HG03354 (cell line): Measurements from ENCODE around the gene GJC2.
"Not testable (repeated sequence)": the region's sequence is repeated elsewhere in the genome, so short reads cannot be mapped to it uniquely, and the experiment has no call there.

Experiments
- ATAC-seq: cut with Tn5 transposase; IDR thresholded peaks from one replicate; pipeline ENCODE4 v1.9.1; 2021; ENCODE audit warnings: mild to moderate bottlenecking; ENCODE audit not compliant: unreplicated experiment, poor library complexity, severe bottlenecking

GJC2 gene

DNA sequence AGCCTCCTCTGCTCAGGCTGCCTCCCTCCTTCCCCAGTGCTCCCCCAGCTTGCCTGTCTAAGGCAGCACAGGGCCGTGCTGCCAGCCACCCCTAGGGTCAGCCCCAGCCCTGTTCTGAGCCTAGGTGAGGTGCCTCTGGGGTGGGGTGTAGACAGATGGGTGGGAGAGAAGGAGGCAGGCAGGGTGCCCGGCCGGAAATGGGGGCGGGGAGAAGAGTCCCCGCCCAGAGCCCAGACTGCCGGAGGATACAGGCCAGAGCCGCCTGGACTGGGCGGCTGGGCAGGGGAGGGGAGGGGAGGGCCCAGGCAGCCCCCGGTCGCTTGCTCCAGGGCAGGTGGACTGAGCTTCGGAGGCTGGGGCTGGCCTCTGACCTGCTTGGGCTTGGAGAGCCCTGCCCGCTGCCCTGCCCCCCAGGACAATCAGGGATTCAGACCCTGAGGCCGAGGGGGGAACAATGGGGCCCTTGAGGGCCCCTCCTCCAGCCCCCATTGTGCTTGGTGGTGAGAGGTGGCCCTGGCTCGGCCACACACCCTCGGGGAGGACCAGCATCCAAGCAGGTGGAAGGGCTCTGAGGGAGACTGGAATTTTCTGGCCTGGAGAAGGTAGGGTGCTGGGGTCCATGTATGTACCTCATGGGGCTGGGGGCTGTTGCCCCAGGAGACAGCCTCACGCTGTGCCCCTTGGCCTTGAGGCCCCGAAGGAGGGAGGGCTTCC, at the start of gene GJC2:
TSS of gene GJC2 (plus strand) at position 525 of the 714 bp plus-strand sequence. CDS start 7,829 bp downstream, outside the sequence.
- no peak for ATAC-seq

DNA sequence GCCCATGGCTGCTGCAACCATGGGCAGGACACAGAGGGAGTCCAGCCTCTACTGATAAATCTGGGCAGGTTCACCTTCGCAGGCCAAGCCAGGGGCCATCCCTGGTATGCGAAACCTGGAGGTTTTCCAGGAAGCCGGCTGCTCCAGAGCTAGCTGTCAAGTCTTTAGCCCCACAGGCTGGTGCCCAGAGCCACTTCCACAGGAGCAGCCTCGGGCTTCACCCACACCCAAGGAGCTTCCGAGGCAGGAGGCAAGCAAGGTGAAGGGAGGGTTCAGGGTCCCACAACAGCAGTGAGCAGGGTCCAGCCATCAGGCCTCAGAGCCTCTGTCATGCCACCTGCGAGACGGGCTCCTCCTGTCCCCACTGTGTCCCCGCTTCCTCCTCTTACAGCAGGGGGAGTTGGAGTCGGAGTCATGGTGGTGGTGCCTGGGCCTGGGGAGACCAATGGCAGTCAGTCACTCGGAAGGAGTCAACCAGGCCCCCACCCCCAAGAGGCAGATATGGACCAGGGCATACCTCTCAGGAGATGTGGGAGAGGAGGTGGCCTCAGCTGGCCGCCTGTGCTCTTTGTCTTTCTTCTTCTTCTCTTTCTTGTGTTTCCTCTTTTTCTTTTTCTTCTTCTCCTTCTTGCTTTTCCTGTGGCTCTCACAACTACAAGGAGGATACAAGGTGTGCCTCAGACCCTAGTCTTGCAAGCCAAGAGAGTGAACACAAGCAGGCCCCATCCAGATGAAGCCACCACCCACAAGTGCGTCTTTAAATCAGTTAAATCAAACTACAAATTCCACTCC, 48.7 kb upstream of the GJC2 start:
- ATAC-seq, result no peak

DNA sequence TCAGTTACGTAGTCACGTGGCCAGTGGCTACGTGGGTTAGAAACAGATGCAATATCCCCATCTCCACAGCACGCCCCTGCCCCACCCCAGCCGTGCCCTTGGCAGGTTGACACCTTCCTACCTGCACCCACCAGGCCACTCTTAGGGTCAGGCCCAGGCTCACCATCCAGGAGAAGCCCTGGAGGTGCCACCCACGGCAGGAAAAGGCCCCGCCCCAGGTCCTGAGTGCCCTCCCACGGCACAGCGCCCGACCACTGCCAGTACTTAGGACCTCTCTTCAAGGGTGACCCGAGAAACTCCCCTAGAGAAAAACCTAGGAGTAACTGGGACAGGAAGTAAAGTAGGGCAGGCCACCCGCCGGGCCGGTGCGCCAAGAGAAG, 48.1 kb upstream of the GJC2 start:
- ATAC-seq, result no peak

DNA sequence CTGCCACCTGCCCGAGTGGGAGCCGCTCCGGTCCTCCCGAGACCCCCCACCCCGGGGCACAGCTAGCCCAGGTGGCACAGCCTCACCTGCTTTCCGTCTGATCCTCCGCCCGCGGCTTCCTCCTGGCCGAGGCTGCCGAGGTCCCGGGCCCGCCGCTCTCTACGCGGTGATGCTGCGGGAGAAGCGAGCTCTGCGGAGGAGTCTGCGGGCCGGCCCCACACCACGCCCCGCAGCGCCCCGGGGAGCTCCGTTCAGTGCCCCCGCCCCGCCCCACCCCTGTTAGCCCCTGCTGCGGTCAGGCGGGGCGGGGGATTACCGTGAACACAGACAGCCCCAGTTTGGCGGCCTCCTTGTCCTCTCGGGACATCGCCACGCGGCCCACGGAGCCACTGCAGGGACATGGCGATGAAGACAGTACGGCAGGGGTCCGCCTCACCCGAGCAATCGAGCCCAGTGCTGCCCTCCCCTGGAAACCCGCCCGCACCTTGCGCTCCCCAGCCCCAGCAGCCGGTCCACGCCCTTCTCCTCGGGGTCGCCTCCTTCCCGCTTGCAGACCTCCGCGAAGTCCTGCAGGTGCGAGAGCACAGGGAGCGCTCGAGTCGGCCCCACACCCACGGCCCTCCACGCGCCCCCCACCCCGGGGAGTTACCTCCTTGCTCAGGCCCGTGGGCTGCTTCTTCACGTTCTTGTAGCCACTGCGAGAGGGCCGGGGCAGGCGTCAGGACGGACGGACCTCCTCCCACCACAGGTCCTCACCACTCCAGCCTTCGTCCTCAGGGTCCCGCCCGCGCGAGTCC, 47.5 kb upstream of the GJC2 start:
- ATAC-seq, result peak; percentile 25

DNA sequence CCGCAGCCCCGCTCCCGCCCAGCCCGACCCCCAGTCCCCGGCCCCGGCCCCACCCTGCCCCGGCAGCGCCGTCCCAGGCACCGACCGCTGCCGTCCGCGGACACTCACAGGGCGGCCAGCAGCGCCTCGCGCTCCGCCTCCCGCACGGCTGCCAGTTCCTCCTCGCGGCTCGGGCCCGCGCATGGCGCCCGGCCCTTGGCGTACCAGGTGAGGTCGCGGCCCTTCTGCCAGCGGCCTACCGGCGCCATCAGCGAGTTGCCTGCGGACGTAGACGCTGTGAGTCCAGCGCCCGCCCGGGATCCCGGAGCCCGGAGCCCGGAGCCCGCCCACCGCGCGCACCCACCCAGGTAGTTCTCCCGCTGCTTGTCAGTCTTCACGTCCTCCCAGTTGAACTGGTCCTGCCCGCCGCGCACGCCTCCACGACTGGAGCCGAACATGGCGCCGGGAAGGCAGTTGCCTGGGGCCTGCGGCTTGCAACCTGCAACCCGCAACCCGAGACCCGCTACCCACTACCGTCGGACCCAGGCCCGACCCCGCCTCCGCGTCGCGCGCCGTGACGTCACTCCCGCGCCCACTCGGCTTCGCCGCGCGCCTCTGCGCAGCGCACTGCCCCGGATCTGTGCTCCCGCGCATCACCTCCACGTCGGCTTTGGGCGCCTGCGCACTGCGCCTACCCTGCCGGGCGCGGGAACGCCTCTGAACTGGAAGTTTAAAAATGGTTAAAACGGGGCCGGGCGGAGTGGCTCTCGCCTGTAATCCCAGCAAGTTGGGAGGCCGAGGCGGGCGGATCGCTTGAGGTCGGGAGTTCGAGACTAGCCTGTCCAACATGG, 46.7 kb upstream of the GJC2 start, which contains the start of gene C1orf35:
TSS of gene C1orf35 (minus strand) at position 535 of the 830 bp plus-strand sequence. CDS start at position 437, 98 bp downstream.
- ATAC-seq, result peak; percentile 77

DNA sequence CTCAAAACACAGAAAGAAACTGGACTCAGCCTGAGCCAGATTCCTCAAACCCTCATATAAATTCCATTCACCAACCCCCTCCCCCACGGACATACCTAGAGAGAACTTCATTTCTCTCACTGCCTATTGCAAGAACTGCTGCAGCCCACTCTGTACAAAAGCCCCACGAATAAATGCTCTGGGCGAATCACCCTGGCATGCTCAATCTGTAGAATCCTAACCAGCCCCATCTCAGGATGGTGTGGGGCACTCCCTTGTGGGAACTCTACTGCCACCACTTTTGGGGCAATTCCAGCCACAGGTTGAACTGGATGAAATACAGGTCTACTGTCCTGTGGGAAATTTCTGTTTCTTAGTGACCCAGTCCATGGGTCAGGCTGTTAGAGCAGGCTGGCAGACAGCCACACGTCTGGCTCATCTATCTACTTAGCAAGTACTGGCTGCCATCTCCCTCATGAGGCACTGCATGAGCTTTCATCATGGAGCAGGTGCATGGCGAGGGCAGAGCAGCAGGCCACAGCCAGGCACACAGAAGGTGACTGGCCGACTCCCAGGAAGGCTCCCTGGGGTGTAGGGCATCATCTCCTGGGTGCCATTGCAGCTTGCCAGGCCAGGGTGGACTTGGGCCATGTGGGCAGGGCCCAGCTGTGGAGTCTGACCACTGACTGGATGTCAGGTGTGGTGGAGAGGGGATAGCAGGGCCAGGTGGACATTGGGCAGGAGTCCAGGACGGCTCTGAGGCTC, 45.0 kb upstream of the GJC2 start:
- no peak for ATAC-seq

DNA sequence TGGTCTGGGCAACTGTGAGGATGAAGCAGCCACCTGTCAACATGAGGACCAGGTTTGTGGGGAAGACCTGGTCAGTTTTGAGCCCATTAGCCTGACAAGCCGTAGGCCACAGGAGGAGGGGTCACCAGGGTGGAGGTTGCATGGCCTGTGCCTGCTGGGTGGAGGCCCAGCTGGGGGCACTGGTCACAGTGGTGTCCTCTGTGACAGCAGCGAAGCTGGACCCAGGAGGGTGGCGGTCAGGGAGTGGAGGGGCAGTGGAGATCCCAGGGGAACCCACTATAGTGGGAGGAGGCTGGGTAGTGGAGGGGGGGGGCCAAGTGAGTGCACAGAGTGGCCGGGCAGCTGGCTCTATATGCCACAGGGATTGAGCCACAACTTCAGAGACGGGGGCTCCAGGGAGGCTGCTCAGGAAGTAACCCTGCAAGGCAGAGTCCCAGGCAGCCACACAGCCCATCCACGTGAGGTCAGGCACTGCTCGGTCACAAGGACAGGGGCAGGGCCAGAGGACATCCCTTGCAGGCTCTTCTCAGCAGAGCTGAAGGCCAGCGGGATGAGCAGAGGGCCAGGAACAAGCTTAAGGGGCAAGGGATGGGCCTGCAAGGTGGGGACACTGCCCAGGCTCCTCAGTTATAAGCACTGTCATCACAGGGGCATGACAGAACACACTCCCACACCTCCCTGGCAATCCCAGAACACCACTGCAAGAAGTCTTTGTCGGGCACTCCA, 44.3 kb upstream of the GJC2 start:
- ATAC-seq, result no peak

DNA sequence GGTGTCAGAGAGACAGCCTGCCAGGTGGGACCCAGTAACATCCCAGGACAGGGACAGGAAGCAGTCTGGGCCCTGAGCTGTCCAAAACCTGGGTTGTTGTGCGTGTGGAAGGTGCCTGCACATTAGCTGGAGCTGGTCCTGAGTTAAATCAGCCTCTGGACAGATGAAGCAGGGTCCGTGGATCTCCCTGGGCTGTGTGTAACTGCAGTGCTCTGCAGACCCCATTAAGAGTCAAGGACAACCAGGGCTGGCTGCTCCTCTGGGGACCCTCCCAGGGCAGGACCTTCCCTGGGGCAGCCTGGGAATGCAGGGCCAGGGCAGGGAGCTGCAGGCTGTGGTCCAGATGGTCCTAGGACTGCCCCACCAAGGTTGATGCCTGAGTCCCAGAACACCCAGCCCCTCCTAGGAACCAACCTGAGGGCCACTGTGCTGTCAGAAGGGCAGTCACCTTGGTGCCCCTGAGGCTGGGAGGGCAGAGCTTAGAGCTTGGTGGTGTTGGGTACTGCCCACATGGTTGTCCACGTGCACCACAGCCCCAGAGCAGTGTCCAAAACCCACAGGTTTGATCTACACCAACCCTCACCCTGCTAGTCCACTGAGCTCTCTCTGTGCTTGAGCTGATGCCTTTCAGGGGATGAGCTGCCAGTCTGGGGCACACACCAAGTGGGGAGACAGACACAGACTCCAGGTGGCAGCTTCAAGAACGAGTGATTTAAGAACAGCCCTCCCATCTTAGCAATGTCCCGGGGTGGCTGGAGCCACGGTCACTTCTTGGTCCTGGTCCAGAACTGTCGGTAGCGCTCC, 43.5 kb upstream of the GJC2 start:
- no peak for ATAC-seq

DNA sequence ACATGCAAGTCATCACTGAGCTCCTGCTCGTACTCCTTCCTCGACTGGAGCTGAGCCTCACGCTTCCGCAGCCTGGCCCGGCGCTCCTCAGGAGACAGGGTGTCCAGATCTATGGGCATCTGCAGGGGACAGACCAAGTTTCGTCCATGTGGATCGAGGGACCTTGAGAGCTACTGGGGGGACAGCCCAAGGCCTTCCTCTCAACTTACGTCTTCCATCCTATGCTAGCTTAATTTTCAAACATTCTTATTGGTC, 43.0 kb upstream of the GJC2 start:
- ATAC-seq, result no peak

DNA sequence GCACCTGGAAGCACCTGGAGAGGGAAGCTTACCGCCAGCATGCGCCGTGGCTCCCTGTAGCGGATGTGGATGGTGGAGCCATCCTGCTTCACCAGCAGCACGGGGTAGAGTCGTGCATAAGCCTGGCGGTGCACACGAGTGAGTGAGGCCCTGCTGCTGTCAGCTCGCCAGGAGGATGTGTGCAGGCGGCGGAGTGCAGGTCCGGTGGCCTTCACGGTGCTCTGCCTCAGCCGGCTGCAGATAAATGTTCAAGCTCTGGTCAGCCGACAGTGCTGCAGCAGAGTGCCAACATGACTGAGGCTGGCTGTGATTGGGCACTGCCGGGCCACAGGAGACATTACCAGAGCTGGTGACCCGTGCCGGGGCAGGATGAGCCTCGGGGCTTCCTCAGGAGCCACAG, 42.1 kb upstream of the GJC2 start:
- ATAC-seq, result no peak

DNA sequence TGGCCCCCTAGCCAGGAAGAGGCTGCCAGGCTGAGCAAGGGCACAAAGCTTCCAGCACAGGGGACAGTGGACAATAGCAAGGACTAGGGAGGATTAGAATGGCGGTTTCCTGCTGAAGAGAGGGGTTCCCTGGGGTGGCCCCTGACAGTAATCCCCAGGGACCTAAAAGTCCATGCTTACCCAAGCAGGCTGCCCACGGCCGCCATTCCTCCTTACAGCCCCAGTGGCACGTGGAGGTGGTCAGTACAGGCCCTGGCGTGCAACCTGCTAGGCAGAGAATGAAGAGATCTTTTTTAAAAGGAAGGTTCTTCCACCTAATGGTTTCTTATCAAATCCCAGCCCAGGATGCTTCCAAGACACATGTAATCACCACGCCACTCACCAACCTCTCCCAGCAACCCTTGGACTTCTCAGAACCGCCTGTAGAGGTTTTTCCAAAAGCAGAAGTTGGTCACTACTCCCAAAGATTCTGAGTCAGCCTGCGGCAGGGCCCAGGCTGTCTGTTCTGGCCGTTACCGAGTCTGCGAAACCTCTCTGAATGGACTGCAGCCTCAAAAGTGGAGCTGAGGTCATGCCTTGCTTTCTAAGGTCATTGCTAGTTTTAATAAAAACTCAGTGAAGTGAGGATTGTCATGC, 41.6 kb upstream of the GJC2 start:
- ATAC-seq, result no peak

DNA sequence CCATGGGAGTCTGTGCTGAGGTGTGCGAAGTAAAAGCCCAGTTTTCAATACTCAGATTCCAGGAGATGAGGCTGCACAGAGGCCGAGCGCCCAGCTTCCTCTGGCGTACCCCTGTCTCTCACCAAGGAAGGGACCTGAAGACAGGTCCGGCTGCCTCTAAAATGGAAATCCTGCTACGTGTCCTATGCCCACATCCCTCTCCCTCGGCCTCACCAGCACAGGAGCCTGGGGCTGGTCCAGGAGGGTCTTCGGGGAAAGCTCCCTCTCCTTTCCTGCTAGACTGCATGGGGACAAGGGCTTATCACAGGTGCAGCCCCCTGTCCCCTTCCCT, 41.0 kb upstream of the GJC2 start:
- peak; percentile 12 for ATAC-seq

DNA sequence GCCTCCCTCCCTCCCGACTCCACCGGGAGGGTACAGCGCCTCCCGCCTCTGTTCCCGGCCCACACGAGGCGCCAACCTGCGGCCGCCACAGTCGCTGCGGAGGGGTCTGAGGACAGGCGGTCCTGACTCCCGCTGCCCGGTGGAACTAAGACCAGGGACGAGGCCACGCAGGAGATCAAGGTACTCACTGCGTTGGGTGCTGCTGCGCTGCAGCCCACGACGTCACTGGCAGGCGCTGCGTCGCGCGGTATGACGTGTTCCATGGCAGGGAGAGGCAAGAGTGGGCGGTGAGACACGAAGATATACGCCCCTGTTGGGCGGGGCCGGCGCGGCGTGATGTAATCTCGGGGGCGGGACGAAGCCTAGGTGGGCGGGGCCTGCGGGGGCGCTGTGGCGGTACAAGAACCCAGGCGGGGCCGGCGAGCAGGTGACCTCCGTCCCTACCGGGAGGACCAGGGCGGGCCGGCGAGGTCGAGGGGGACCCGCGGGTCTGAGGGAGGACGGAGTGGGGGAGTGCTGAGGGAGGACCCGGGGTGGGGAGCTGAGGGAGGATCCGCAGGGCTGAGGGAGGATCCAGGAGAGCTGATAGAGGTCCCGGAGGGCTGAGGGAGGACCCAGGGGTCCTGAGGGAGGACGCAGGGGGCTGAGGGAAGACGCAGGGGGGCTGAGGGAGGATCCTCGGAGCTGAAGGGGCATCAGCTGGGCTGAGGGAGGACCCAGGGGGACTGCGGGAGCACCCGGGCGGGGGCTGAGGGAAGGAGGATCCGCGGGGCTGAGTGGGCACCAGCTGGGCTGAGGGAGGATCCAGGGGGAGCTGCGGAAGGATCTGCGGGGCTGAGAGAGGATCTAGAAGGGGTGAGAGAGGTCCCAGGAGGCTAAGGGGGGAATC, 40.4 kb upstream of the GJC2 start, which contains the start of gene MRPL55:
TSS of gene MRPL55 (minus strand) at position 227 of the 889 bp plus-strand sequence. CDS start 1,039 bp downstream, outside the sequence.
- ATAC-seq, result peak; percentile 92

DNA sequence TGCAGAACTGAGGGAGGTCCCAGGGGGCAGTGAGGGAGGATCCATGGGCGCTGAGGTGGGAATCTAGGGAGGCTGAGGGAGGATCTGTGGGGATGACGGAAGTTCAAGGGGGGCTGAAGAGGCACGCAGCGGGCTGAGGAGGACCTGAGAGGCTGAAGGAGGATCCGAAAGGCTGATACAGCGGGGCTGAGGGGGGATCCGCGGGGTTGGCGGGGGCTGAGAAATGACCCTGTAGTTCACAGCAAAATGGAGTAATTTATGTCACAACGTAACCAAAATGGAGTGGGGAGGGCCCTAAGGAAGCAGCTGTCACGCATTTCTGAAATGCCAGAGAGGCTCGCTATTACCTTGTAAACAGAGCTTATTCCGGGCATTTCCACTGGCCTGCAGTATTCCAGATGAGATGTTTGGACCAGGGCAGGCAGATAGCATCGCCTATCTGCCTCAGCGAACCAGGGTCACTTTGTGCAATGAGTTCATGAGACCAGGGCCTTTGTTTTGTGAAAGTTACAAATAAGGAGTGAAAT, 39.7 kb upstream of the GJC2 start:
- ATAC-seq, result no peak

DNA sequence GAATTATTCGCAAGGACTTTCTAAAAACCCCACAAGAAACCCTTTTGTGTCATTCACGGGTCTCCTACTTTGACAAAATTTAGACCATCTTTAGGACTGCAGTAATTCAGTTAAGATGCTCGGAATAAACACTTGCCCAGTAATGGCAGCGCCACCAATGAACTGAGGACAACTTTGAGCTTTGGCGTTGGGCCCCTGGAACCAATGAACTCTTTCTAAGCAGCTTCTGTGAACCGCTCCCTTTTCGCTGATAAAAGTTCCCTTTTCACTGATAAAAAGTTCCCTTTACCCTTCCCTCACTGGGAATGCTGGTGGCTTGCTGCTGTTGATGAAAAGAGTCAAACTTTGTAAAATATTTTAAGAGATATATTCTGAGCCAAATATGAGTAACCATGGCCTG, 39.2 kb upstream of the GJC2 start:
- ATAC-seq, result no peak

DNA sequence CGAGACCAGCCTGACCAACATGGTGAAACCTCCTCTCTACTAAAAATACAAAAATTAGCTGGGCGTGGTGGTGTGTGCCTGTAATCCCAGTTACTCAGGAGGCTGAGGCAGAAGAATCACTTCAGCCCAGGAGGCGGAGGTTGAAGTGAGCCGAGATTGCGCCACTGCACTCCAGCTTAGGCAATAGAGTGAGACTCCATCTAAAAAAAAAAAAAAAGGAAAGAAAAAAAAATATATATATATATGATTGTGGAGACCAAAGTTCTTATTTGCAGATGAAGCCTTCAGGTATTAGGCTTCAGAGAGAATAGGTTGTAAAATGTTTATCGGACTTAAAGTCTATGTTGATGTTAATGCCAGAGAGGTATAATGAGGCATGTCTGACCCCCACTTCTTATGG, 38.4 kb upstream of the GJC2 start:
- not testable (repeated sequence) for ATAC-seq
